Measurements from ENCODE around the gene TRIM64.
"Not testable (repeated sequence)": the region's sequence is repeated elsewhere in the genome, so short reads cannot be mapped to it uniquely, and the experiment has no call there.

TRIM64 gene, protein sequence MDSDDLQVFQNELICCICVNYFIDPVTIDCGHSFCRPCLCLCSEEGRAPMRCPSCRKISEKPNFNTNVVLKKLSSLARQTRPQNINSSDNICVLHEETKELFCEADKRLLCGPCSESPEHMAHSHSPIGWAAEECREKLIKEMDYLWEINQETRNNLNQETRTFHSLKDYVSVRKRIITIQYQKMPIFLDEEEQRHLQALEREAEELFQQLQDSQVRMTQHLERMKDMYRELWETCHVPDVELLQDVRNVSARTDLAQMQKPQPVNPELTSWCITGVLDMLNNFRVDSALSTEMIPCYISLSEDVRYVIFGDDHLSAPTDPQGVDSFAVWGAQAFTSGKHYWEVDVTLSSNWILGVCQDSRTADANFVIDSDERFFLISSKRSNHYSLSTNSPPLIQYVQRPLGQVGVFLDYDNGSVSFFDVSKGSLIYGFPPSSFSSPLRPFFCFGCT

DNA sequence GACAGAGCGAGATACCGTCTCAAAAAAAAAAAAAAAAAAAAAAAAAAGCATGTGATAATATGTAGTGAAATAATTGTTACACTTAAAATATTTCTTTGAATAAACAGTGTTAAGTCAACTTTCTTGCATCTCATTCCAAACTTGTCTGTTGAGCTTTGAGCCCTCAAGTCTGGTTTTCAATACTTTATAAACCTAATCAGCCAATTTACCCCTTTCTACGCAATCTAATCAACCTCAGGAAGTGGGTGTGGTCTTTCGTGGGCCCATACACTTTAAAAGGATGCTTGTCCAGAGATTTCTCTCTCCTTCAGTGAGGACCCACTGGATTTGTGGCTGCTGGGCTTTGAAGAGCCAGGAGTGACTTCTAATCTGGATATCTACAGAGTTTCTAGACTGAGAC lies at the start of gene TRIM64:
TSS of gene TRIM64 (plus strand) at position 301 of the 400 bp plus-strand sequence. CDS start 2,467 bp downstream, outside the sequence.
- POLR2A ChIA-PET (ENCODE audit: low non-redundant PET); CTCF ChIA-PET; H3K27ac ChIP-seq; DNase-seq (ENCODE audit: low spot score): not testable (repeated sequence)

DNA sequence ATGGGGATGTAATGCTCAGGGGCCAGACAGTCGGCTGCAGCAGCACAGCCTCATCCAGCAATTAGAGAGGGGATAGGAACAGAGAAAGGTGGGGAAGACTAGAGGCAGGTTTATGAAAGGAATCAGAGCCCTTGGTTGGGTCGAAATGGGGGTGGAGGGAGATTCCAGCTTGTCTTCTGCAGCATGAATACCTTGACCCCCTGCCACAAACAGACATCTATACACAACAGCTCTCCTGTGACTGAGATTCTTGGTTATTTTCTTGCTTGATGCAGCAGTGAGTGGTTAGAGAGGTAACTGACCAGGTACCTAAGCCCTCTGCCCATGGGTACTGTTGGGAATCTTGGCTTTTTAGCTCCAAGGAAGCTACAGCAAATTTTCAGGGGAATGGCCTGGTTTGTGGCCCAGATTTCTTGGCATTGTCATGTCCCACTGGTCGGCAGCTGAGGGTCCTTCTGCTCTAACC lies 43.6 kb upstream of the TRIM64 start, which contains the start of gene TRIM49D1:
TSS of gene TRIM49D1 (minus strand) at position 51 of the 466 bp plus-strand sequence. CDS start 4,535 bp downstream, outside the sequence.
- ChIA-PET CTCF (no interaction called here), POLR2A (ENCODE audit: low non-redundant PET) (no interaction called here)
- TF ChIP-seq, protein P1, sequence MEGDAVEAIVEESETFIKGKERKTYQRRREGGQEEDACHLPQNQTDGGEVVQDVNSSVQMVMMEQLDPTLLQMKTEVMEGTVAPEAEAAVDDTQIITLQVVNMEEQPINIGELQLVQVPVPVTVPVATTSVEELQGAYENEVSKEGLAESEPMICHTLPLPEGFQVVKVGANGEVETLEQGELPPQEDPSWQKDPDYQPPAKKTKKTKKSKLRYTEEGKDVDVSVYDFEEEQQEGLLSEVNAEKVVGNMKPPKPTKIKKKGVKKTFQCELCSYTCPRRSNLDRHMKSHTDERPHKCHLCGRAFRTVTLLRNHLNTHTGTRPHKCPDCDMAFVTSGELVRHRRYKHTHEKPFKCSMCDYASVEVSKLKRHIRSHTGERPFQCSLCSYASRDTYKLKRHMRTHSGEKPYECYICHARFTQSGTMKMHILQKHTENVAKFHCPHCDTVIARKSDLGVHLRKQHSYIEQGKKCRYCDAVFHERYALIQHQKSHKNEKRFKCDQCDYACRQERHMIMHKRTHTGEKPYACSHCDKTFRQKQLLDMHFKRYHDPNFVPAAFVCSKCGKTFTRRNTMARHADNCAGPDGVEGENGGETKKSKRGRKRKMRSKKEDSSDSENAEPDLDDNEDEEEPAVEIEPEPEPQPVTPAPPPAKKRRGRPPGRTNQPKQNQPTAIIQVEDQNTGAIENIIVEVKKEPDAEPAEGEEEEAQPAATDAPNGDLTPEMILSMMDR (conservative IDR thresholded peaks at IDR 0.05; ENCODE audit: low read depth), result no peak
- DNase-seq (ENCODE audit: low spot score), result no peak
- no peak within 1 kb of the TSS for H3K27ac ChIP-seq

DNA sequence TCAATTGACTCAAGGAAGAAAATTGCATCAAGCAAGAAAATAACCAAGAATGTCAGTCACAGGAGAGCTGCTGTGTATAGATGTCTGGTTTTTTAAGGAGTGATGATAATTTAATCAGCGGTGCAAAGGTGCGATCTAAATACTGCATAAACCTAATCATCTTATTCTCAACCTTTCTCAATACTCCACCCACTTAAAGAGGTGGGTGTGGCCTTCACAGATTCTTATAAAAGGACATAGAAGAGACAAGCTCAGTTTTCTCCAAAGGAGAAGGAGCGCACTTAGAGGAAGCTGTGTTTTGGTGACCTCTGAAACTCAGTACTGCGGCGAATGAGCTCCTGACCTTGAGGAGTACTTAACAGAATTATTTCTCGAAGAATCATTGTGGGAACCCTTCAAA lies 42.1 kb upstream of the TRIM64 start, which contains the start of gene TRIM49D2:
TSS of gene TRIM49D2 (plus strand) at position 301 of the 400 bp plus-strand sequence. CDS start 2,698 bp downstream, outside the sequence.
- CTCF ChIA-PET; DNase-seq (ENCODE audit: low spot score); POLR2A ChIA-PET (ENCODE audit: low non-redundant PET); H3K27ac ChIP-seq: not testable (repeated sequence)

DNA sequence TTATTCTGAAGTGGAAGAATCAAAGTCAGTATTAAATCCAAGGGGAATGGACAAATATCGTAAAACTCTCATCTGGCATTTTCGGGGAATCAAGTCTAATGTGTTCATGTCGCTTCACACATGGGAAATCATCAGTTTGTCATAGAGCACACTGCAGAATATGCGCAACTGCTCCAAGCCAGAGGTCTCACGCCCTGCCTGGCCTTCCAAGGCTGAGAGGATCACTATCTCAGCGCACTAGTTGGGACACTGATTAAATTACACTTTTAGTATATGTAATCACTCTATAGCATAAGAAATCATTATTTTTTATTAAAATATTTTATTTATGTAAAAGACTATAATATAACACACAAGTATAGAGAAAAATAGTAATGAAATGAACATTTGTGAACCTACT lies 5.0 kb upstream of the TRIM64 start:
- DNase-seq (ENCODE audit: low spot score); CTCF ChIA-PET: not testable (repeated sequence)

More for the DNA sequence above, 5.0 kb upstream of the TRIM64 start:
- POLR2A ChIA-PET (ENCODE audit: low non-redundant PET); H3K27ac ChIP-seq: not testable (repeated sequence)
